Erythroblast (primary cell): Measurements from ENCODE around the gene TBRG1.

Source experiments
- GATA1 ChIP-seq: IDR thresholded peaks from 2 replicates; pipeline ENCODE4 v1.6.1; 2011; ENCODE audit warnings: low read depth, mild to moderate bottlenecking, control low read depth, low read length, moderate library complexity
- POLR2A ChIP-seq: IDR thresholded peaks from 2 replicates; pipeline ENCODE4 v1.6.1; 2011; ENCODE audit warnings: mild to moderate bottlenecking, low read length

- TF ChIP-seq POLR2A (no peak), GATA1 (no peak)
These were observed 4.9 kb downstream of the TBRG1 start for GRCh38 chr11:124627546-124627945.
